Stimulated activated CD4-positive, alpha-beta T cell treated with anti-CD3 and anti-CD28 coated beads, Interleukin-2, amount 100 ng/mL, for 24 hours (primary cell): ENCODE data around the gene FHOD3.

Source experiments
- DNase-seq, 2 donors: peaks; one replicate each; pipeline ENCODE4 v3.0.0-alpha.2; 2020

Gene FHOD3

GRCh38 chr18:36387310-36387709, 89.8 kb downstream of the FHOD3 start:
- DNase-seq: no peak

GRCh38 chr18:36388310-36388709, 90.8 kb downstream of the FHOD3 start:
- no peak for DNase-seq

- DNase-seq: no peak
These were observed 91.5 kb downstream of the FHOD3 start for GRCh38 chr18:36389027-36389426.

- DNase-seq: no peak
These were observed 92.5 kb downstream of the FHOD3 start for GRCh38 chr18:36389811-36390581.

- DNase-seq: no peak
These were observed 94.1 kb downstream of the FHOD3 start for GRCh38 chr18:36391426-36392145.

- DNase-seq: no peak
These were observed 94.9 kb downstream of the FHOD3 start for GRCh38 chr18:36392164-36392978.

GRCh38 chr18:36392979-36393287, 95.4 kb downstream of the FHOD3 start:
- no peak for DNase-seq

- no peak for DNase-seq
These were observed 97.0 kb downstream of the FHOD3 start for GRCh38 chr18:36394486-36394885.

- no peak for DNase-seq
These were observed 98.7 kb downstream of the FHOD3 start for GRCh38 chr18:36396190-36396589.

GRCh38 chr18:36397033-36397432, 99.5 kb downstream of the FHOD3 start:
- DNase-seq: no peak

GRCh38 chr18:36398419-36398818, 100.9 kb downstream of the FHOD3 start:
- DNase-seq: no peak

GRCh38 chr18:36399055-36399454, 101.5 kb downstream of the FHOD3 start:
- no peak for DNase-seq

- DNase-seq: no peak
These were observed 103.9 kb downstream of the FHOD3 start for GRCh38 chr18:36401462-36401861.

- DNase-seq: no peak
These were observed 105.4 kb downstream of the FHOD3 start for GRCh38 chr18:36402765-36403396.

GRCh38 chr18:36403896-36404820, 106.6 kb downstream of the FHOD3 start:
- no peak for DNase-seq

GRCh38 chr18:36405611-36406010, 108.1 kb downstream of the FHOD3 start:
- DNase-seq: no peak

GRCh38 chr18:36406805-36407204, 109.3 kb downstream of the FHOD3 start:
- DNase-seq: no peak

GRCh38 chr18:36408606-36409005, 111.1 kb downstream of the FHOD3 start:
- DNase-seq: no peak

- no peak for DNase-seq
These were observed 112.3 kb downstream of the FHOD3 start for GRCh38 chr18:36409779-36410178.

- no peak for DNase-seq
These were observed 112.8 kb downstream of the FHOD3 start for GRCh38 chr18:36410346-36410745.

GRCh38 chr18:36411745-36412168, 114.2 kb downstream of the FHOD3 start:
- DNase-seq: no peak

GRCh38 chr18:36412778-36413177, 115.3 kb downstream of the FHOD3 start:
- no peak for DNase-seq
